A673 (cell line): ENCODE results near the gene CD28. TPM values are rescaled to one million over a fixed set of nuclear protein-coding genes. Genes with fewer than 3 reads are reported as not detected.

Source experiments
- BruUV-seq: library from RNA; stranded (reverse); fragments of 400-500 nt; replicated peaks from 2 replicates; lab custom pipeline; 2021; lab: Mats Ljungman, UMichigan
- CTCF ChIA-PET: fragments of 300-600 bp; sonication (Branson Sonifier 250); formaldehyde crosslinking; loops from one replicate; lab custom pipeline; 2022; ENCODE audit warnings: antibody characterized with exemption; lab: Charles Lee
- POLR2A ChIA-PET: fragments of 300-600 bp; sonication (Branson Sonifier 250); formaldehyde crosslinking; loops from one replicate; lab custom pipeline; 2022; ENCODE audit warnings: antibody characterized with exemption; ENCODE audit not compliant: low non-redundant PET; lab: Charles Lee
- DNase-seq: peaks from one replicate; pipeline ENCODE4 v3.0.0-alpha.2; 2015; ENCODE audit warnings: low spot score
- H3K27ac ChIP-seq: fragments of 200-600 bp; sonication (generic); 2 replicates; pipeline ENCODE4 v1.5.1; 2016; ENCODE audit warnings: mixed run types, low read depth, mild to moderate bottlenecking, mixed read lengths, antibody characterized with exemption, low read length; ENCODE audit not compliant: poor library complexity, severe bottlenecking
- H3K27me3 ChIP-seq: fragments of 200-600 bp; sonication (generic); replicated peaks from 2 replicates; pipeline ENCODE4 v1.6.1; 2017; ENCODE audit warnings: mixed run types, low read depth, mild to moderate bottlenecking, mixed read lengths, antibody characterized with exemption, low read length; ENCODE audit not compliant: insufficient read depth, poor library complexity
- H3K36me3 ChIP-seq: fragments of 200-600 bp; sonication (generic); 2 replicates; pipeline ENCODE4 v1.6.1; 2016; ENCODE audit warnings: mixed run types, mild to moderate bottlenecking, mixed read lengths, antibody characterized with exemption, low read length; ENCODE audit not compliant: insufficient read depth, poor library complexity, severe bottlenecking
- H3K4me1 ChIP-seq: fragments of 200-600 bp; sonication (generic); 2 replicates; pipeline ENCODE4 v1.6.1; 2017; ENCODE audit warnings: mixed run types, mild to moderate bottlenecking, mixed read lengths, antibody characterized with exemption, low read length; ENCODE audit not compliant: insufficient read depth, poor library complexity, severe bottlenecking
- H3K4me3 ChIP-seq: fragments of 200-600 bp; sonication (generic); 2 replicates; pipeline ENCODE4 v1.5.1; 2016; ENCODE audit warnings: low read depth, mixed run types, mild to moderate bottlenecking, mixed read lengths, low read length; ENCODE audit not compliant: poor library complexity, severe bottlenecking
- H3K9me3 ChIP-seq: fragments of 200-600 bp; sonication (generic); 2 replicates; pipeline ENCODE4 v1.6.1; 2016; ENCODE audit warnings: mixed run types, low read depth, mild to moderate bottlenecking, mixed read lengths, antibody characterized with exemption, low read length; ENCODE audit not compliant: poor library complexity, severe bottlenecking
- EZH2 ChIP-seq: fragments of 200-600 bp; sonication (generic); IDR thresholded peaks from 2 replicates; pipeline ENCODE4 v1.6.1; 2017; ENCODE audit warnings: borderline replicate concordance, low read depth, mild to moderate bottlenecking, mixed read lengths, antibody characterized with exemption, low read length; ENCODE audit not compliant: poor library complexity, severe bottlenecking
- intact Hi-C: fragments of 100-400 bp; cut with micrococcal nuclease; formaldehyde crosslinking; loops from one replicate; pipeline ENCODE4 v1.10.0; 2022; ENCODE audit not compliant: unreplicated experiment
- total RNA-seq: library from RNA; stranded (reverse); gene quantifications from 2 replicates; pipeline ENCODE4 v1.2.3, GENCODE V29; 2021
- TF ChIP-seq, protein P1 (sequence below): fragments of 300-800, 200-600 bp; sonication (generic); conservative IDR thresholded peaks from 2 replicates; pipeline ENCODE4 v1.5.1; 2017; ENCODE audit warnings: low read depth, mild to moderate bottlenecking, antibody characterized with exemption, low read length, moderate library complexity, mixed read lengths

The CD28 gene
- total RNA-seq, 1 experiment from 2014 or later = not detected

DNA sequence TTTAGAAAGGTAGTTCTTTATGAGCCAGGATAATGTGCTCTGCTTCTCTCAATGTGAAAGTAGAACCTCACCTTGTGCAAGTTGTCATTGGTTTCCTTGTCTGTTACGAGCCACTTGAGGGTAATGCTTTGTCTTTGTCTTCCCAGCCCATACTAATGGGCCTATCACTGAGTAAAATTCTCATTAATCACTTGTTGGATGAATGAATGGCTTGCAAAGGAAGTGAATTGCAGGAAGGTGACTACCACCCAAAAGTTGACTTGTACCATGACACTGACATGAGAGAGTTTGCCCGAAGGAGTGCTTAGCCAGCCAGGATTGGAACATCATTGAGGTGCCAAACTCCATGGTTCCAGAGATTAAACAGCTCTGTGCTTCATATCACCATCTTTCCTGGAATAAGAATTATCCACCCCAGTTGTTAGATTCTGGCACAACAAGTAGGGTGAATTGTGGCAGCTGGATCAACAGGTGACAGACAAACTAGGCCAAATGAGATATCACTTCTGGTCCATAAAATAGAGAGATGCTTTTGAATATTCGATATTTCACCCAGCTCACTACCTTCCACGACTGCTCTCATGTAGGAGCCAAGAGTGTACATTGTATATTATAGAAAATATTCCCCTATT is 20.5 kb upstream of the CD28 start:
- Histone ChIP-seq H3K27me3 (no peaks in the 10 kb centered on the region), H3K9me3 (no peaks in the 10 kb centered on the region), H3K4me1 (no peaks in the 10 kb centered on the region), H3K36me3 (no peaks in the 10 kb centered on the region), H3K4me3 (no peak overlapping the region), H3K27ac (no peak overlapping the region)
- ChIA-PET CTCF (no interaction called here), POLR2A (no interaction called here)
- TF ChIP-seq EZH2 = no peak
- TF ChIP-seq, protein P1, sequence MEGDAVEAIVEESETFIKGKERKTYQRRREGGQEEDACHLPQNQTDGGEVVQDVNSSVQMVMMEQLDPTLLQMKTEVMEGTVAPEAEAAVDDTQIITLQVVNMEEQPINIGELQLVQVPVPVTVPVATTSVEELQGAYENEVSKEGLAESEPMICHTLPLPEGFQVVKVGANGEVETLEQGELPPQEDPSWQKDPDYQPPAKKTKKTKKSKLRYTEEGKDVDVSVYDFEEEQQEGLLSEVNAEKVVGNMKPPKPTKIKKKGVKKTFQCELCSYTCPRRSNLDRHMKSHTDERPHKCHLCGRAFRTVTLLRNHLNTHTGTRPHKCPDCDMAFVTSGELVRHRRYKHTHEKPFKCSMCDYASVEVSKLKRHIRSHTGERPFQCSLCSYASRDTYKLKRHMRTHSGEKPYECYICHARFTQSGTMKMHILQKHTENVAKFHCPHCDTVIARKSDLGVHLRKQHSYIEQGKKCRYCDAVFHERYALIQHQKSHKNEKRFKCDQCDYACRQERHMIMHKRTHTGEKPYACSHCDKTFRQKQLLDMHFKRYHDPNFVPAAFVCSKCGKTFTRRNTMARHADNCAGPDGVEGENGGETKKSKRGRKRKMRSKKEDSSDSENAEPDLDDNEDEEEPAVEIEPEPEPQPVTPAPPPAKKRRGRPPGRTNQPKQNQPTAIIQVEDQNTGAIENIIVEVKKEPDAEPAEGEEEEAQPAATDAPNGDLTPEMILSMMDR = no peak
- intact Hi-C loops = no loop called here
- BruUV-seq = no TSS peak
- DNase-seq = no peak

DNA sequence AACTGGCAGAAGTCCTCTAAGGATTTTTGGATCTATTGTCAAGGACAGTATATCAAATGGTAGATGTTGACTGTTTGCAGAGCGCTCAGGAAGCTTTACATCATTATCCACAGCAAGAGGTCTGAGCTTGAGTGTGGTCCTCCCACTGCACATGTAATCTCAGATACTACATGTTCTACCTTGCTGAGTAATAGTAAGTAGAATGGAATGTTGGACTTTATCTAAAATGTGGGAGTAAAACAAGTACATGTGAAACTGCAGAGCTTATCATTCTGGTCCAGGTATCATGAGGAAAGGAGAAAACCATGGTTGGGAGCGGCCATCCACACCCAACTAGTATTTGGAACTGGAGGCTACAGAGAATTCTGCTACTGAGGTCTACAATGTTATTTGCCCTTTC is 19.3 kb upstream of the CD28 start:
- POLR2A ChIA-PET = no interaction called here
- TF ChIP-seq EZH2 = no peak
- TF ChIP-seq, protein P1 = no peak
- CTCF ChIA-PET = no interaction called here
- DNase-seq = no peak
- Histone ChIP-seq H3K27ac (no peak overlapping the region), H3K4me1 (no peaks in the 10 kb centered on the region), H3K4me3 (no peak overlapping the region), H3K9me3 (no peaks in the 10 kb centered on the region), H3K27me3 (no peaks in the 10 kb centered on the region), H3K36me3 (no peaks in the 10 kb centered on the region)
- BruUV-seq = no TSS peak
- intact Hi-C loops = no loop called here

GRCh38 chr2:203688798-203689197 is 17.6 kb upstream of the CD28 start:
- ChIA-PET POLR2A (no interaction called here), CTCF (no interaction called here)
- H3K4me1 ChIP-seq = no peaks in the 10 kb centered on the region
- BruUV-seq = no TSS peak
- H3K27ac ChIP-seq = no peak overlapping the region
- no peak for TF ChIP-seq EZH2
- TF ChIP-seq, protein P1 = no peak
- intact Hi-C loops = no loop called here
- no peak for DNase-seq
- H3K4me3 ChIP-seq = no peak overlapping the region
- no peaks in the 10 kb centered on the region for H3K36me3 ChIP-seq
- no peaks in the 10 kb centered on the region for H3K9me3 ChIP-seq
- H3K27me3 ChIP-seq = no peaks in the 10 kb centered on the region
